Astrocyte of the hippocampus (primary cell): ENCODE measurements around the gene ZFP64.
"Not testable (repeated sequence)": the region's sequence is repeated elsewhere in the genome, so short reads cannot be mapped to it uniquely, and the experiment has no call there.

Experiments used
- DNase-seq: peaks from one replicate; pipeline ENCODE4 v3.0.0; 2011; ENCODE audit warnings: low read depth, low spot score

The ZFP64 gene

GRCh38 chr20:52191132-52191915 lies at the start of gene ZFP64:
Gene ZFP64, minus strand, starts transcription at chr20:52191779. Its CDS starts 143 bp downstream, at chr20:52191636.
- DNase-seq: peak; percentile 90

GRCh38 chr20:52240802-52241201 lies 49.2 kb upstream of the ZFP64 start:
- no peak for DNase-seq

- DNase-seq: no peak
Observed at GRCh38 chr20:52239102-52239501, 47.5 kb upstream of the ZFP64 start.

GRCh38 chr20:52236292-52236691 lies 44.7 kb upstream of the ZFP64 start:
- DNase-seq: no peak

- DNase-seq: no peak
Observed at GRCh38 chr20:52235129-52235528, 43.5 kb upstream of the ZFP64 start.

- no peak for DNase-seq
Observed at GRCh38 chr20:52234302-52235045, 42.9 kb upstream of the ZFP64 start.

GRCh38 chr20:52231230-52231746 lies 39.7 kb upstream of the ZFP64 start:
- DNase-seq: no peak

GRCh38 chr20:52230409-52230808 lies 38.8 kb upstream of the ZFP64 start:
- DNase-seq: no peak

GRCh38 chr20:52229346-52229745 lies 37.8 kb upstream of the ZFP64 start:
- DNase-seq: not testable (repeated sequence)

- DNase-seq: no peak
Observed at GRCh38 chr20:52226370-52226769, 34.8 kb upstream of the ZFP64 start.

GRCh38 chr20:52224920-52225319 lies 33.3 kb upstream of the ZFP64 start:
- DNase-seq: no peak

GRCh38 chr20:52221362-52221761 lies 29.8 kb upstream of the ZFP64 start:
- not testable (repeated sequence) for DNase-seq

- DNase-seq: not testable (repeated sequence)
Observed at GRCh38 chr20:52220891-52221290, 29.3 kb upstream of the ZFP64 start.

GRCh38 chr20:52219441-52219840 lies 27.9 kb upstream of the ZFP64 start:
- no peak for DNase-seq

GRCh38 chr20:52217689-52218395 lies 26.3 kb upstream of the ZFP64 start:
- DNase-seq: no peak

- DNase-seq: no peak
Observed at GRCh38 chr20:52213995-52214394, 22.4 kb upstream of the ZFP64 start.

GRCh38 chr20:52212943-52213342 lies 21.4 kb upstream of the ZFP64 start:
- DNase-seq: no peak

- no peak for DNase-seq
Observed at GRCh38 chr20:52210037-52210990, 18.7 kb upstream of the ZFP64 start.

GRCh38 chr20:52209154-52209571 lies 17.6 kb upstream of the ZFP64 start:
- DNase-seq: no peak

- no peak for DNase-seq
Observed at GRCh38 chr20:52207020-52207810, 15.6 kb upstream of the ZFP64 start.
